ENCODE measurements around the gene TFDP2.
A peak's percentile ranks its signal among the peaks of the same experiment; 100 is the strongest.
"Not testable (repeated sequence)": the region's sequence is repeated elsewhere in the genome, so short reads cannot be mapped to it uniquely, and the experiment has no call there.

TFDP2 gene

DNA sequence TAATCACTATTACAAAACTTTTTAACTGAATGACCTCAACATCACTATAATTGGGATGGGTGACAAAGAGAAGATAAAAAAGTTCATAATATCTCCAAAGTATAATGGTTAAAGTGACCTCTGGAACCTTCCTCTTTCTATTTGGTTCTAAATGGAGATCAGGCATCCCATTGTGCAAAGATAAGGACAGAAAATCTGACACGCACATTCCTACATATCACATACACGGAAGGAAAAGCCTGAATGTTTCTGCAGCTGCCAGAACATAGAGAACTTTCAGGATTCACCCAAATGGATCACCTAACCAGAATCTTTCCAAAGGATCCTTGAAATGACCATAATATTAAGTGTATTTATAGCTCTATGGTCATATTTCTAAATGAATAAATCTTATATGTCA lies 128.2 kb downstream of the TFDP2 start:
- no peaks in the 10 kb centered on the region for H3K27me3 ChIP-seq (ENCODE audit: control insufficient read depth in 1 of 2, insufficient read depth in 2 of 2, low read length in 2 of 2)
- H3K9me3 ChIP-seq (ENCODE audit: control insufficient read depth in 2 of 2, low read length in 2 of 2), result no peaks in the 10 kb centered on the region
- no peak overlapping the region for H3K9ac ChIP-seq (ENCODE audit: low read length in 2 of 2)
- H3K36me3 ChIP-seq (ENCODE audit: control insufficient read depth in 2 of 2, insufficient read depth in 2 of 2, low read length in 2 of 2), result no peaks in the 10 kb centered on the region
- H3K4me3 ChIP-seq (ENCODE audit: low read length in 2 of 2), result no peak overlapping the region
- H3K27ac ChIP-seq (ENCODE audit: low read length), result no peak overlapping the region
- no peaks in the 10 kb centered on the region for H3K4me1 ChIP-seq (ENCODE audit: control insufficient read depth, insufficient read depth, low read length)

DNA sequence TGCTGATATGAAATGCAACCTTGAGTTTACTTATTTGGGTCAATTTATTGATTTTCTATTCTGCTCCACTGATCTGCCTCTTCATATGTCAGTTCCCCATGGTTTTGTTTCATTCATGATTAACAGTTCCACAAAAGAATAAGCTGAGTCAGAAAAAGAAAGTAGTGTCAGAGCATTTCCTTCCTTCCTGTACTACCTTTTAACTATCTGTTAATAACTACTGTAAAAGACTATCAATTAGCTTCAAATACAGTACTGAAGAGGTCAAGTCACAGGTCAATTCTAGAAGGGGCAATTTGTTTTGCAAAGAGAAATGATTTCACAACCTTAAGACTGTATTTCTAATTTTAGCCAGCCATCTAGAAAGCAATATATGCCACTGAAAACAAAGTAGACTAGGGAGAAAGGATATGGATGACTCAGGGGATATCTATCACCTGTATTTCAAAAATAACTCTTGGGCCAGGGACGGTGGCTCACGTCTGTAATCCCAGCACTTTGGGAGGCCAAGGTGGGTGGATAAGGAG lies 129.5 kb downstream of the TFDP2 start:
- Histone ChIP-seq H3K4me1 (ENCODE audit: control insufficient read depth, insufficient read depth, low read length) (no peaks in the 10 kb centered on the region), H3K27me3 (ENCODE audit: control insufficient read depth in 1 of 2, insufficient read depth in 2 of 2, low read length in 2 of 2) (no peaks in the 10 kb centered on the region), H3K4me3 (ENCODE audit: low read length in 2 of 2) (no peak overlapping the region), H3K36me3 (ENCODE audit: control insufficient read depth in 2 of 2, insufficient read depth in 2 of 2, low read length in 2 of 2) (no peaks in the 10 kb centered on the region), H3K27ac (ENCODE audit: low read length) (no peak overlapping the region), H3K9me3 (ENCODE audit: control insufficient read depth in 2 of 2, low read length in 2 of 2) (no peaks in the 10 kb centered on the region), H3K9ac (ENCODE audit: low read length in 2 of 2) (no peak overlapping the region)

GRCh38 chr3:142013993-142014392 lies 135.4 kb downstream of the TFDP2 start:
- Histone ChIP-seq H3K9me3 (ENCODE audit: control insufficient read depth in 2 of 2, low read length in 2 of 2) (no peaks in the 10 kb centered on the region), H3K27me3 (ENCODE audit: control insufficient read depth in 1 of 2, insufficient read depth in 2 of 2, low read length in 2 of 2) (no peaks in the 10 kb centered on the region), H3K27ac (ENCODE audit: low read length) (peak overlapping the region; percentile 37), H3K4me3 (ENCODE audit: low read length in 2 of 2) (no peak overlapping the region), H3K36me3 (ENCODE audit: control insufficient read depth in 2 of 2, insufficient read depth in 2 of 2, low read length in 2 of 2) (no peaks in the 10 kb centered on the region), H3K4me1 (ENCODE audit: control insufficient read depth, insufficient read depth, low read length) (peaks cover 5% of the 10 kb centered on the region), H3K9ac (ENCODE audit: low read length in 2 of 2) (no peak overlapping the region)

DNA sequence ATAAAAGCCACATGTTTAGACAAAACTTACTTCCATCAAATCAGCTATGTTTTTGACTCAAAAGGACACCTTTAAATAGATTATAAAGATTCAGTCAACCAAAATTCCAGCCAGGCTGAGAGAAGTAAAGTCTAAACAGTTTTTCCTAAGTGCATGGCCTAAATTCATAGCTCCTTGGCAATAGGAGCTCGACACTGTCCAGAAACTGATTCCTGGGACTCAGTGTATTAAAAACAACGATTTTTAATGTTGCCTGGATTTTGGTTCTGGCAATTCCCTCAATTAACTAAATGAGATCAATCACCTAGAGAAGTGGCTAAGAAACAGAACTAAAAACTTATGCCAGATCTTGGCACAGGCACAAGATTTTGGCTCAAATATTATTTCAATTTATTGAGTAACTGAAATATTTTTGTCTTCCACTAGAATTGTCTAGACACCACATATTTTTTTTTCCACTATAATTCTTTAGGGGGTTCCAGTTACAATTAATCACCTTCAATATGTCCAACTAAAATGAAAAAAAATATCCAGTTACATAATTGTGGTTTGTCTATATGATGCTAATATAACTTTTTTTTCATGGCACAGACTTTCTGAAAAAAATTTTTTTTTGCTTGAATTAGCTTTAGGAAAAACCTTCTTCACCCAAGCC lies 135.9 kb downstream of the TFDP2 start:
- Histone ChIP-seq H3K4me3 (ENCODE audit: low read length in 2 of 2) (no peak overlapping the region), H3K9me3 (ENCODE audit: control insufficient read depth in 2 of 2, low read length in 2 of 2) (no peaks in the 10 kb centered on the region), H3K27ac (ENCODE audit: low read length) (peak overlapping the region; percentile 37), H3K9ac (ENCODE audit: low read length in 2 of 2) (no peak overlapping the region), H3K36me3 (ENCODE audit: control insufficient read depth in 2 of 2, insufficient read depth in 2 of 2, low read length in 2 of 2) (no peaks in the 10 kb centered on the region), H3K27me3 (ENCODE audit: control insufficient read depth in 1 of 2, insufficient read depth in 2 of 2, low read length in 2 of 2) (no peaks in the 10 kb centered on the region), H3K4me1 (ENCODE audit: control insufficient read depth, insufficient read depth, low read length) (peaks cover 5% of the 10 kb centered on the region)

GRCh38 chr3:142009029-142009428 lies 140.3 kb downstream of the TFDP2 start:
- Histone ChIP-seq H3K36me3 (ENCODE audit: control insufficient read depth in 2 of 2, insufficient read depth in 2 of 2, low read length in 2 of 2) (no peaks in the 10 kb centered on the region), H3K4me1 (ENCODE audit: control insufficient read depth, insufficient read depth, low read length) (peaks cover 2% of the 10 kb centered on the region), H3K27ac (ENCODE audit: low read length) (no peak overlapping the region), H3K9ac (ENCODE audit: low read length in 2 of 2) (no peak overlapping the region), H3K9me3 (ENCODE audit: control insufficient read depth in 2 of 2, low read length in 2 of 2) (no peaks in the 10 kb centered on the region), H3K4me3 (ENCODE audit: low read length in 2 of 2) (no peak overlapping the region), H3K27me3 (ENCODE audit: control insufficient read depth in 1 of 2, insufficient read depth in 2 of 2, low read length in 2 of 2) (no peaks in the 10 kb centered on the region)

GRCh38 chr3:142007710-142008399 lies 141.5 kb downstream of the TFDP2 start:
- Histone ChIP-seq H3K9me3 (ENCODE audit: control insufficient read depth in 2 of 2, low read length in 2 of 2) (no peaks in the 10 kb centered on the region), H3K4me1 (ENCODE audit: control insufficient read depth, insufficient read depth, low read length) (no peaks in the 10 kb centered on the region), H3K27me3 (ENCODE audit: control insufficient read depth in 1 of 2, insufficient read depth in 2 of 2, low read length in 2 of 2) (no peaks in the 10 kb centered on the region), H3K36me3 (ENCODE audit: control insufficient read depth in 2 of 2, insufficient read depth in 2 of 2, low read length in 2 of 2) (no peaks in the 10 kb centered on the region), H3K4me3 (ENCODE audit: low read length in 2 of 2) (no peak overlapping the region), H3K9ac (ENCODE audit: low read length in 2 of 2) (no peak overlapping the region), H3K27ac (ENCODE audit: low read length) (no peak overlapping the region)

- H3K9ac ChIP-seq (ENCODE audit: low read length in 2 of 2); H3K36me3 ChIP-seq (ENCODE audit: control insufficient read depth in 2 of 2, insufficient read depth in 2 of 2, low read length in 2 of 2); H3K4me1 ChIP-seq (ENCODE audit: control insufficient read depth, insufficient read depth, low read length); H3K4me3 ChIP-seq (ENCODE audit: low read length in 2 of 2); H3K27ac ChIP-seq (ENCODE audit: low read length); H3K9me3 ChIP-seq (ENCODE audit: control insufficient read depth in 2 of 2, low read length in 2 of 2); H3K27me3 ChIP-seq (ENCODE audit: control insufficient read depth in 1 of 2, insufficient read depth in 2 of 2, low read length in 2 of 2): not testable (repeated sequence)
Measured at GRCh38 chr3:142004957-142005356, 144.4 kb downstream of the TFDP2 start.

- Histone ChIP-seq H3K27ac (ENCODE audit: low read length) (no peak overlapping the region), H3K4me3 (ENCODE audit: low read length in 2 of 2) (no peak overlapping the region), H3K36me3 (ENCODE audit: control insufficient read depth in 2 of 2, insufficient read depth in 2 of 2, low read length in 2 of 2) (no peaks in the 10 kb centered on the region), H3K9me3 (ENCODE audit: control insufficient read depth in 2 of 2, low read length in 2 of 2) (no peaks in the 10 kb centered on the region), H3K9ac (ENCODE audit: low read length in 2 of 2) (no peak overlapping the region), H3K4me1 (ENCODE audit: control insufficient read depth, insufficient read depth, low read length) (no peaks in the 10 kb centered on the region), H3K27me3 (ENCODE audit: control insufficient read depth in 1 of 2, insufficient read depth in 2 of 2, low read length in 2 of 2) (no peaks in the 10 kb centered on the region)
Measured at GRCh38 chr3:142004025-142004424, 145.3 kb downstream of the TFDP2 start.

DNA sequence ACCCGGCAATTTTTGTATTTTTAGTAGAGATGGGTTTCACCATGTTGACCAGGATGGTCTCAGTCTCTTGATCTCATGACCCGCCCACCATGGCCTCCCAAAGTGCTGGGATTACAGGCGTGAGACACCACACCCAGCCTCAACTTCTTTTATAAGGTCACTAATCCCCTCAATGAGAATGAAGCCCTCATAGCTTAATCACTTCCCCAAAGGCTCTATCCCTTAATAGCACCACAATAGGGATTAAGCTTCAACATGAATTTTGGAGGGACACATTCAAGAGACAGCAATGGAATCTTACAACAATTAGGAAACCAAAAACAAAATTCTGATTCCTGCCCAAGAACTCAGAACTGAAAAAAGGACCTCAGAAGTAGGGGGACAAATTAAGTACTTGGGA lies 146.1 kb downstream of the TFDP2 start:
- no peak overlapping the region for H3K27ac ChIP-seq (ENCODE audit: low read length)
- H3K9me3 ChIP-seq (ENCODE audit: control insufficient read depth in 2 of 2, low read length in 2 of 2), result no peaks in the 10 kb centered on the region
- H3K27me3 ChIP-seq (ENCODE audit: control insufficient read depth in 1 of 2, insufficient read depth in 2 of 2, low read length in 2 of 2), result no peaks in the 10 kb centered on the region
- H3K9ac ChIP-seq (ENCODE audit: low read length in 2 of 2), result no peak overlapping the region
- no peak overlapping the region for H3K4me3 ChIP-seq (ENCODE audit: low read length in 2 of 2)
- H3K36me3 ChIP-seq (ENCODE audit: control insufficient read depth in 2 of 2, insufficient read depth in 2 of 2, low read length in 2 of 2), result no peaks in the 10 kb centered on the region
- no peaks in the 10 kb centered on the region for H3K4me1 ChIP-seq (ENCODE audit: control insufficient read depth, insufficient read depth, low read length)

- Histone ChIP-seq H3K4me1 (ENCODE audit: control insufficient read depth, insufficient read depth, low read length) (no peaks in the 10 kb centered on the region), H3K36me3 (ENCODE audit: control insufficient read depth in 2 of 2, insufficient read depth in 2 of 2, low read length in 2 of 2) (no peaks in the 10 kb centered on the region), H3K4me3 (ENCODE audit: low read length in 2 of 2) (no peak overlapping the region), H3K27ac (ENCODE audit: low read length) (no peak overlapping the region), H3K9ac (ENCODE audit: low read length in 2 of 2) (no peak overlapping the region), H3K27me3 (ENCODE audit: control insufficient read depth in 1 of 2, insufficient read depth in 2 of 2, low read length in 2 of 2) (no peaks in the 10 kb centered on the region), H3K9me3 (ENCODE audit: control insufficient read depth in 2 of 2, low read length in 2 of 2) (no peaks in the 10 kb centered on the region)
Measured at GRCh38 chr3:142000325-142000870, 148.9 kb downstream of the TFDP2 start.

Data from stomach smooth muscle (tissue), 2 donors.